GM21360 (cell line): ENCODE data around the gene ADAMTS12.

Experiments
- ATAC-seq: cut with Tn5 transposase; IDR thresholded peaks from one replicate; pipeline ENCODE4 v1.9.1; 2021; ENCODE audit warnings: mild to moderate bottlenecking, moderate library complexity; ENCODE audit not compliant: unreplicated experiment

ADAMTS12 gene

DNA sequence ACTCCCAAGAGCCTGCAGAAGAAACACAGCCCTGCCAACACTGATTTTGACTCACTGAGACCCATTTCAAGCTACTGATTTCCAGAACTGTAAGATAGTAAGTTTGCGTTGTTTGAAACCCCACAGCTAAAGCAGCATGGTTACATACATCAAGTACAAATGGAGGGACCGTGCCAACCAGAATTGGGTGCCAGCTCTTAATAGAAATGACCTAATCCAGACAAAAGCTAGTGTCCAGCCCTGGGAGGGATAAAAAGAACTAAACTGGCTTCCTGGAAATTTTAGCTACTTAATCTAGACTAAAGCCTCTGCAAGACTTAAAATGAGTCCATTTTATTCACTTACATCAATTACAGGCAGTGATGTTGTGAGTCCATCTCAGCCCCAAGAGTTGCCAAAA is 122.6 kb downstream of the ADAMTS12 start:
- ATAC-seq: no peak

DNA sequence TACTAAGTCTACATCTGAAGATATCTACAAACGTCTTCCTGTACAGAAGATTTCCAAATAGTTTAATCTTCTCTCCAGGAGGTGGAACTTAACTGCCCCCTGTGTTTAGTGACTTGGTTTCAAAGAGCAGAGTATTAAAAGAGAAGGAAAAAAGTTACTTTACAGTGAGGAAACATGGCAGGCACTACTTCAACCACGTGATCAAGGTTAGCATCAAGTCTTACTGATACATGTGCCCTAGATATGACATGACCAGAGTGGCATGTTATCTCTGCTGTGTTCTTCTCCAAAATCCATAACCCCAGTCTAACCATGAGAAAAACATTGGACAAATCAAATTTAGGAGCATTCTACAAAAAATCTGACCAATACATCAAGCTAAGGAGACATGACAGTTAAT is 125.8 kb downstream of the ADAMTS12 start:
- ATAC-seq: no peak

GRCh38 chr5:33764786-33765185 is 127.0 kb downstream of the ADAMTS12 start:
- ATAC-seq: no peak

- no peak for ATAC-seq
Observed at GRCh38 chr5:33763435-33763834, 128.4 kb downstream of the ADAMTS12 start.

DNA sequence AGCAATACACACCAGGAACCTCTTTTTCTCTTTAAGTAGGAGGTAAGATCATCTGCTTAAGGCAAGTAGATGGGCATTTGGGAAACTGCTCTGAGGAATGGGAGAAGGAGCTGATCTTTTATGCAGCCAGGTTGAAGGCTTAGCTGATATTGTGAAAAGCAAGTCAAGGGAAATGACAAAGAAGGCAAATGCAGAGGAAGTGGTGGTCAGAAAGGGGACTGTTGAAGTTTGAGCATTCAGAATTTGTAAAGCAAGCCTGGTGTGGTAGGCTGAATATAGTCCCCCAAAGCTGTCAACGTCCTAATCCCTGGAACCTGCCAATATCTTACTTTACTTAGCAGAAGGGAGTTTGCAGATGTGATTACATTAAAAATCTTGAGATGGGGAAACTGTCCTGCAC is 128.9 kb downstream of the ADAMTS12 start:
- ATAC-seq: no peak

GRCh38 chr5:33761139-33761538 is 130.7 kb downstream of the ADAMTS12 start:
- no peak for ATAC-seq

- ATAC-seq: no peak
Observed at GRCh38 chr5:33758737-33759136, 133.1 kb downstream of the ADAMTS12 start.

GRCh38 chr5:33756491-33756890 is 135.3 kb downstream of the ADAMTS12 start:
- no peak for ATAC-seq

DNA sequence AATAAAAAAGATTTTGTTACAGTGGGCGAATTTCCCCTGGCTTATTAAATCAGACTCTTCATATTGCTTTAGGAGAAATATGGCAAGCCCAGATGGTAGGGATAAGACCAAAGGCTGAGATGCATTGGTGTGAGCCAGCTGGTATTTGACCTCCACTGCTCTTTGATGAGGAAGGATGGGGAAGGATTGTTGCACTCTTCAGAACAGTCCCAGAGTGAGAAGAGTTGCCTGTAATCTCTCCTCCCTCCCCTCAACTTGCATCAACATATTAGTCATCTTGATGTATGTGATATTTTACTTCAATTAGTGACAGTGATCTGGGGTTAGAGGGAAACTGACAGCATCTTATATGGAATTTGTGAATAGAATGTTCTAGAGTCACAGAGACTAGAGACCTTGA is 136.6 kb downstream of the ADAMTS12 start:
- ATAC-seq: no peak

DNA sequence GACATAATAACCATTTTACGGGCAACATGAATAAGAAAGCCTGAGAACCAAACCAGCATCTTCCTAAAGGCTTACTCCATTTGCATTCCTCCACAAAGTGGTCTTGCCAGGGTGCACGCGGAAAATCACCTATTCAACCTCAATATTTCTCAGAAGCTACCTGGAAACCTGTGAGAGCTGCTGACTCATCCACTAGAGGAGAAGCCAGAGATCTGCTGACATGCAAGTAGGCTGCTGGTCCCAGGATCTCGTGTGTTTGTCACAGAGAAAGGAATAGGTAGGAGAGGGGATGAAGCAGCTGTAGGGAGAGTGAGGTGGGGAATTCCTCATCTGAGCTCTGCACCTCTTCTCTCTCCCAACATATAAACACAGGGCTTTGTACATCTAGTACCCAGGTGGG is 138.1 kb downstream of the ADAMTS12 start:
- no peak for ATAC-seq

DNA sequence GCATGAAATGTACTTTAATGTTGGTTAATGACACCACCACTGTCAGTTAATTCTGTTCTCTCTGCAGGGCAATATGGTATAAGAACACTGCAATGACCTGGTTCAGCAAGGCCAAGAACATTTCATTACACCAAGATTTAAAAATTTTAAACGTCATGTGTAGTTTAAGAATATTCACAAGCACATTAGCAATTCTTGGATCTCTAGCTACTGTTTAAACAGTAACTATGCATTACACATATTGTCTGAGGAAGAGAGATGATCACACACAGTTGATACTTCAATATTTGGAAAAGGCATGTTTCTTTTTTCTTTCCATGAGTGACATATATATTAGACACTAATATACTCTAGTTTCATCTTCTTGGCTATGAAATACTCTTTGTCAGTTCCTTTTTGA is 143.0 kb downstream of the ADAMTS12 start:
- no peak for ATAC-seq

GRCh38 chr5:33745101-33745770 is 146.6 kb downstream of the ADAMTS12 start:
- ATAC-seq: no peak

- ATAC-seq: no peak
Observed at GRCh38 chr5:33743099-33743498, 148.7 kb downstream of the ADAMTS12 start.

GRCh38 chr5:33742181-33742580 is 149.6 kb downstream of the ADAMTS12 start:
- ATAC-seq: no peak

DNA sequence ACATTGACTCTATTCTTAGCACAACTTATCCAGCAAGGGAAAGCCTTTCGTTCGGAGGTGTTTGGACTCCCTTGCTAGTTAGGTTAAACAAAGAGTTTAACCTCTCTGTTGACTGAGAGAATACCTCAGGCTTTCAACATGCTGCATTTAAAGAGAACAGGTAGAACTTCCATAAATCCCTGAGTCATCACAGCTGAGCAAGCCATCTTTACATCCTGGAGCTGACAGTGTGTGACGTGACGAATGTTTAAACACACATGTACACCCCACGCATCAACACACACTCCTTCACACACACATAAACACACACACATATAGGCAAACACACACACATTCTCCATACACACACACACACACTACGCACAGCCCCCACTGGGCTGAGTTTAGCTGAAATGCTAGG is 152.8 kb downstream of the ADAMTS12 start:
- ATAC-seq: no peak

DNA sequence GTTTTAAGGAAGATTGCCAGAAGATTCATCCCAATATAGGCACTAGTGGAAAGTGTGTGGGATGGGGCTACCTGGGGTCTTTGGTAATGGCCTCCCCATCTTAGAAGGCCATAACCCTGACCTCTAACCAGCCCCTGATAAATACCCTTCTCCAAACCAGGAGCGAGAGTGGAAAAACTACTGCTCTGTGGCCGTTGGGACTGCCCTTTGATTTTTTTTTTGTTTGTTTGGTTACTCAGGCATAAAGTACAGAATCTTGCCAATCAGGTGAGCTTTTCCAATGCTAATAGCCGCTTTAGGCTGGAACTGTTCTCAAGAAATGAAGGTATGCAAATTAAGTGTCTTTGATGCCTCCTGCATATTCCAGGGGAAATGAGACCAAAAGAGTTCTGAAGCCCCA is 153.7 kb downstream of the ADAMTS12 start:
- ATAC-seq: no peak

DNA sequence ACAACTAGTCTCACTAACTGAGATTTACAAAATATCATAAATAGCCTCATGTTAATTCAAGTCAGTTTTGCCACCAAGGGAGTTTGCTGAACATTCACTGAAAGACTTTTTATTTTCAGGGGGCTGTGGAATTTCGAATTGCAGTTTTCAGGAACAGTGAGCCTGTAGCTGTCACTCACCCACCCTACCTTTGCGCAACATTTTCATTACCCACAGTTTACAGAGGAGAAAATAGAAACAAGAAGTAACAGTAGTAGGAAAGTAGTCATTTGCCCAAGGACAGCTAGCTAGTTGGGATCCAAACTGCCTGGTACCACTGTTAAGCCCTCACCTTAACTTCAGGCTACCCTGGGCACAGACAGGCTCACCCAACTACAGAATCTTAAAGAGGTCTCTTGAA is 154.1 kb downstream of the ADAMTS12 start:
- no peak for ATAC-seq

DNA sequence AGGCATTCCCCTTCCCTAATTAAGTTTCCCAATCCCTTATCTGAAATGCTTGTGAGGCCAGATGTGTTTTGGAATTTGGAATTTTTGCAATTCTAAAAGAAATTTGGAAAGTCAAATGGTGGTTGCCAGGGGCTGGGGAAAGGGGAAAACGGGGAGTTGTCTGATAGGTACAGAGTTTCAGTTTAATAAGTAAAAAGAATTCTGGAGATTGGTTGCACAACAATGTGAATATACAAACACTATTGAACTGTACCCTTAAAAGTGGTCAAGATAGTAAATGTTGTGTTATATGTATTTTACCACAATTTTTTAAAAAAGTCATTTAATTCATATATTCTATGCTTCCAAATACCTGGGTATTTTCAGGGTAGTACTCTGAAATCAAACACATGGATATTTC is 154.5 kb downstream of the ADAMTS12 start:
- no peak for ATAC-seq

GRCh38 chr5:33736510-33736909 is 155.3 kb downstream of the ADAMTS12 start:
- ATAC-seq: no peak

DNA sequence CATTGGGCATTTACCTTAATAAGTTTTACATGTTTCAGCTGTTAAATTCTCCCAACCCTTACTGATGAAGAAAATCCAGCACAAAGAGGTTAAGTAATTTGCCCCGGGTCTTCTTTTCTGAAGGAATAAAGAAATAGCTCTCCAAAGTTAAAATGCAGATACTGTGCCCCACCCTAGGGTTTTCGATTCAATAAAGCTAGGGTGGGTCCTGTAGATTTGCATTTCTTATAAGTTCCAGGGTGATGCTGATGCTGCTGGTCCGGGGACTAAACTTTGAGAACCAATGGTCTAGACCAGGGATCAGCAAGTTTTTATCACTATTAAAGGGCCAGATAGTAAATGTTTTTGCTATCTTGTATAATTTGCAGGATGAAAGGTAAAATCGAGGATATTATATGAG is 156.7 kb downstream of the ADAMTS12 start:
- ATAC-seq: no peak

GRCh38 chr5:33734537-33734936 is 157.3 kb downstream of the ADAMTS12 start:
- ATAC-seq: no peak

DNA sequence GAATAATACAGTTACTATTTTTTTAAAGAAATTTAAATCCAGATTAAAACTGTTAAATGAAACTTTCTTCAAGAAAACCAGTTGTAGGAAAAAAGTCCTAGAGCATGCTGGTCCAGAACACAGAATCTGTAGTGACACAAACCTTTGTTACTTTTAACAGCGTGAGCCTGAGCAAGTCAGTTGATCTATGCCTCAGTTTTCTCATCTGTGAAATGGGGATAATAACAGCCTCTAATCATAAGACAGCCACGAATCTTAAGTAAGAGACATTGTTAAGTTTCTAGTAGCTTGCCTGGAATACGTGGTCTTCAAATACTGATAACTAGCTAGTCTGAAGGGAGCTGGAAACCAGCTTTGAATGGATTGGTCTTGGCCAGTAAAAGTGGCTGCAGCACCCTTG is 158.6 kb downstream of the ADAMTS12 start:
- no peak for ATAC-seq

GRCh38 chr5:33726422-33727165 is 165.2 kb downstream of the ADAMTS12 start:
- no peak for ATAC-seq
